GM23248 (cell line): ENCODE measurements around the gene PLA2G4F. TPM values are rescaled to one million over a fixed set of nuclear protein-coding genes. Genes with fewer than 3 reads are reported as not detected.

Source experiments
- DNase-seq: peaks from one replicate; pipeline ENCODE4 v3.0.0-alpha.2; 2015
- H2AFZ ChIP-seq: fragments of 200-600 bp; sonication (generic); 2 replicates; pipeline ENCODE4 v1.6.1; 2016; ENCODE audit warnings: antibody characterized with exemption
- H3F3A ChIP-seq: fragments of 200-600 bp; sonication (generic); 2 replicates; pipeline ENCODE4 v1.6.1; 2016; ENCODE audit warnings: mild to moderate bottlenecking, antibody characterized with exemption, mixed run types; ENCODE audit not compliant: insufficient read depth
- H3K27ac ChIP-seq: fragments of 200-600 bp; sonication (generic); 2 replicates; pipeline ENCODE4 v1.5.1; 2016; ENCODE audit warnings: mild to moderate bottlenecking
- H3K27me3 ChIP-seq: fragments of 200-600 bp; sonication (generic); replicated peaks from 2 replicates; pipeline ENCODE4 v1.6.1; 2016; ENCODE audit warnings: mild to moderate bottlenecking; ENCODE audit not compliant: insufficient read depth
- H3K36me3 ChIP-seq: fragments of 200-600 bp; sonication (generic); 2 replicates; pipeline ENCODE4 v1.6.1; 2016; ENCODE audit warnings: low read depth, mild to moderate bottlenecking
- H3K4me1 ChIP-seq: fragments of 200-600 bp; sonication (generic); 2 replicates; pipeline ENCODE4 v1.6.1; 2016; ENCODE audit warnings: mild to moderate bottlenecking; ENCODE audit not compliant: insufficient read depth
- H3K4me2 ChIP-seq: fragments of 200-600 bp; sonication (generic); one replicate; pipeline ENCODE4 v1.6.1; 2016; ENCODE audit warnings: mild to moderate bottlenecking; ENCODE audit not compliant: unreplicated experiment
- H3K4me3 ChIP-seq: fragments of 200-600 bp; sonication (generic); 2 replicates; pipeline ENCODE4 v1.5.1; 2016; ENCODE audit warnings: mild to moderate bottlenecking
- H3K79me2 ChIP-seq: fragments of 200-600 bp; sonication (generic); 2 replicates; pipeline ENCODE4 v1.6.1; 2016; ENCODE audit warnings: mild to moderate bottlenecking; ENCODE audit not compliant: insufficient read depth
- H3K9ac ChIP-seq: fragments of 200-600 bp; sonication (generic); 2 replicates; pipeline ENCODE4 v1.6.1; 2016; ENCODE audit warnings: mild to moderate bottlenecking
- H3K9me2 ChIP-seq: fragments of 200-600 bp; sonication (generic); 2 replicates; pipeline ENCODE4 v1.6.1; 2016; ENCODE audit warnings: mixed run types, mild to moderate bottlenecking, moderate library complexity; ENCODE audit not compliant: insufficient read depth
- H3K9me3 ChIP-seq: fragments of 200-600 bp; sonication (generic); one replicate; pipeline ENCODE4 v1.6.1; 2017; ENCODE audit warnings: low read depth
- H4K20me1 ChIP-seq: fragments of 200-600 bp; sonication (generic); 2 replicates; pipeline ENCODE4 v1.6.0; 2016; ENCODE audit not compliant: insufficient read depth
- EZH2 ChIP-seq: fragments of 200-600 bp; sonication (generic); IDR thresholded peaks from 2 replicates; pipeline ENCODE4 v1.6.1; 2018; ENCODE audit warnings: antibody characterized with exemption, mild to moderate bottlenecking; ENCODE audit not compliant: insufficient read depth, poor library complexity, severe bottlenecking
- EZH2phosphoT487 ChIP-seq: fragments of 200-600 bp; sonication (generic); IDR thresholded peaks from 2 replicates; pipeline ENCODE4 v1.6.1; 2018; ENCODE audit warnings: antibody characterized with exemption, moderate library complexity, mild to moderate bottlenecking, low read depth; ENCODE audit not compliant: insufficient read depth
- whole genome bisulfite sequencing, 2 experiments: methylation state at CpG; one replicate each; pipeline ENCODE4 v1.1.6; 2015 to 2017; ENCODE audit warnings: low lambda C conversion rate in 2 of 2, low coverage in 1 of 2; ENCODE audit errors: missing lambda C conversion rate in 2 of 2; 5-methylcytosine and 5-hydroxymethylcytosine counted together
- in situ Hi-C: fragments of 300-500 bp; cut with MboI; formaldehyde crosslinking; loops from 2 replicates; pipeline ENCODE4 v1.15.0; 2020
- polyA plus RNA-seq: library from polyadenylated mRNA; unstranded; fragments of >200 nt; fragmentation: Nextera tagmentation; extraction: Ambion mirVana; gene quantifications from 2 replicates; pipeline ENCODE4 v1.2.1, GENCODE V29; 2016
- total RNA-seq: library from RNA; depleted of rRNA; stranded (reverse); fragments of >200 nt; shearing (Covaris generic); gene quantifications from 2 replicates; pipeline ENCODE4 v1.2.3, GENCODE V29; 2014

The PLA2G4F gene
- total and polyA plus RNA-seq, 2 experiments from 2014 or later = not detected

- in situ Hi-C loops = no loop called here
- H3K4me3 ChIP-seq = no peak overlapping the region
- no peaks in the 10 kb centered on the region for H3K79me2 ChIP-seq
- WGBS, 2 experiments = 80 to 87% methylated on average over 11 of the region's 11 CpGs
- no peaks in the 10 kb centered on the region for H3K9me3 ChIP-seq
- no peaks in the 10 kb centered on the region for H3K36me3 ChIP-seq
- H3K27me3 ChIP-seq = no peaks in the 10 kb centered on the region
- TF ChIP-seq EZH2phosphoT487 = no peak
- no peak for TF ChIP-seq EZH2
- H3K9me2 ChIP-seq = no peaks in the 10 kb centered on the region
- no peak overlapping the region for H3K4me2 ChIP-seq
- H4K20me1 ChIP-seq = no peaks in the 10 kb centered on the region
- no peak overlapping the region for H2AFZ ChIP-seq
- DNase-seq = no peak
- no peak overlapping the region for H3K27ac ChIP-seq
- peaks cover 3% of the 10 kb centered on the region for H3K4me1 ChIP-seq
- no peak overlapping the region for H3K9ac ChIP-seq
- H3F3A ChIP-seq = no peaks in the 10 kb centered on the region
Observed at GRCh38 chr15:42152921-42153698, 3.3 kb downstream of the PLA2G4F start.

- Histone ChIP-seq H3K27me3 (no peaks in the 10 kb centered on the region), H3K4me3 (no peak overlapping the region), H2AFZ (no peak overlapping the region), H3K79me2 (no peaks in the 10 kb centered on the region), H3K9me3 (no peaks in the 10 kb centered on the region), H3K4me2 (no peak overlapping the region), H3F3A (no peaks in the 10 kb centered on the region), H4K20me1 (no peaks in the 10 kb centered on the region), H3K36me3 (no peaks in the 10 kb centered on the region), H3K4me1 (no peaks in the 10 kb centered on the region), H3K27ac (no peak overlapping the region), H3K9me2 (no peaks in the 10 kb centered on the region), H3K9ac (no peak overlapping the region)
- 39 to 52% methylated on average over 13 to 14 of the region's 14 CpGs for WGBS, 2 experiments
- in situ Hi-C loops = no loop called here
- TF ChIP-seq EZH2 = no peak
- TF ChIP-seq EZH2phosphoT487 = no peak
- DNase-seq = peak; percentile 55
Observed at GRCh38 chr15:42152196-42152920, 4.1 kb downstream of the PLA2G4F start.

- H3K4me3 ChIP-seq = no peak overlapping the region
- no peaks in the 10 kb centered on the region for H3K9me2 ChIP-seq
- H3K9me3 ChIP-seq = no peaks in the 10 kb centered on the region
- H4K20me1 ChIP-seq = no peaks in the 10 kb centered on the region
- no peaks in the 10 kb centered on the region for H3K27me3 ChIP-seq
- no peak overlapping the region for H2AFZ ChIP-seq
- no peaks in the 10 kb centered on the region for H3K79me2 ChIP-seq
- 49 to 61% methylated on average over 4 of the region's 4 CpGs for WGBS, 2 experiments
- in situ Hi-C loops = no loop called here
- H3F3A ChIP-seq = no peaks in the 10 kb centered on the region
- TF ChIP-seq EZH2 (no peak), EZH2phosphoT487 (no peak)
- no peak overlapping the region for H3K9ac ChIP-seq
- H3K4me2 ChIP-seq = no peak overlapping the region
- no peak for DNase-seq
- H3K4me1 ChIP-seq = no peaks in the 10 kb centered on the region
- H3K36me3 ChIP-seq = no peaks in the 10 kb centered on the region
- no peak overlapping the region for H3K27ac ChIP-seq
Observed at GRCh38 chr15:42151736-42152135, 4.7 kb downstream of the PLA2G4F start.

- Histone ChIP-seq H4K20me1 (no peaks in the 10 kb centered on the region), H3K27ac (no peak overlapping the region), H3K27me3 (no peaks in the 10 kb centered on the region), H3K9me2 (no peaks in the 10 kb centered on the region), H3K4me3 (no peak overlapping the region), H3K4me1 (no peaks in the 10 kb centered on the region), H3K9ac (no peak overlapping the region), H3K79me2 (no peaks in the 10 kb centered on the region), H3K9me3 (no peaks in the 10 kb centered on the region), H3F3A (no peaks in the 10 kb centered on the region), H3K4me2 (no peak overlapping the region), H3K36me3 (no peaks in the 10 kb centered on the region), H2AFZ (no peak overlapping the region)
- in situ Hi-C loops = no loop called here
- DNase-seq = no peak
- WGBS, 2 experiments = 83 to 84% methylated on average over 10 of the region's 10 CpGs
- TF ChIP-seq EZH2phosphoT487 (no peak), EZH2 (no peak)
Observed at GRCh38 chr15:42151141-42151561, 5.3 kb downstream of the PLA2G4F start.
